GM15510 (cell line): ENCODE results near the gene ERCC6L2.

Experiments used
- POLR2A ChIP-seq: IDR thresholded peaks from 3 replicates; pipeline ENCODE4 v1.6.1; 2011; ENCODE audit warnings: borderline replicate concordance; ENCODE audit not compliant: insufficient read length; ENCODE audit errors: extremely low read depth

ERCC6L2 gene

DNA sequence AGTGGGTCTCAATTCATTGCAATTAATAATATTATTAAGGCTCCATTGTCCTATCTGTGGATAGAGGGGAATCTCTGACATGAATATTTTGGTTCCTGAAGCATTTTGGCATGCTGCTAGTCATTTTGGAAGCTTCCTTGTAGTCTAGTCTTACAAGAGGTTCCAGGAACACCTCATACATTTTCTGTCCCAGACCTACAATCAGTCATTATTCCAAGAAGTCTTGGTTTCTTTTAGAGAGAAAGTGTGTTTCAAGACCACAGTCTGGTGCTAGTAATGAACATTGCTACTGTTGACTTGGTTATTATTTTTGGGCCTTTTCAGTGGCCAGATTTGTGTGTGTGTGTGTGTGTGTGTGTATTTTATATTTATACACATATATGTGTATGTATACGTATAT is 98.9 kb downstream of the ERCC6L2 start:
- no peak for TF ChIP-seq POLR2A

DNA sequence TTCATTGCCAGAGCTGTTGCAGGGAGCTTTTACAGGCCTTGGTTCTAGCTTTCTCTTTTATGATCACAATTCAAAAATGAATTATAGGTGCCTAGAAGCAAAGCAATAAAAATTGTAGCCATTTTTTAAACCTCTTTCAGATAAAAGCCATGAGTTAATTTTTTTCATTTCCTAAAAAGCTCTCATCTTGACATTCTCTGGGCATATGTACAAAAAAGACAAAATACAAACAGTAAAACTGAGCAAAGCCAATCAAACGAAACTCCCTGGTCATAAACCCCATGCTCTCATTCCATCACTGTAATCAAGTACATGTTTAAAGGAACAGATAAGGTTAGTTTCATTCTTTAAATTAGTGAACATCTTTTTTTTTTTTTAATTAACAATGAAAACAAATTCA is 101.9 kb downstream of the ERCC6L2 start:
- TF ChIP-seq POLR2A = no peak

DNA sequence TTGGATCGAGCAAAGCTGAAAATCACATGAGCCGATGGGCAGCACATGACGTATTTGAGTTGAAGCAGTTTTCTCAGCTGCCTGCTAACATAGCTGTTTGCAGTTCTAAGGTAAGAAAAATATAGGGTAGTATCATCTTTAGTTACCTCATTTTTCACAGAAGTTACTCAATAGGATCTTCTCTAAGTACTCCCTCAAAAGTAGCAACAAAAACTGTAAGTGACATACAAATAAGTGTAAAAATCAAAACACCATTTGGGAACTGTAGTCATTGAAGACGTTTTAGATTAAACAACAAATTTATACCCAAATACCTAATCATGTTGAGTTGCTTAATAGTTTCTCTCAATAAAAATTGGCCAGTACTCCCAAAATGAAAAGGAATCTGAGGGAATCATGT is 102.6 kb downstream of the ERCC6L2 start:
- no peak for TF ChIP-seq POLR2A

DNA sequence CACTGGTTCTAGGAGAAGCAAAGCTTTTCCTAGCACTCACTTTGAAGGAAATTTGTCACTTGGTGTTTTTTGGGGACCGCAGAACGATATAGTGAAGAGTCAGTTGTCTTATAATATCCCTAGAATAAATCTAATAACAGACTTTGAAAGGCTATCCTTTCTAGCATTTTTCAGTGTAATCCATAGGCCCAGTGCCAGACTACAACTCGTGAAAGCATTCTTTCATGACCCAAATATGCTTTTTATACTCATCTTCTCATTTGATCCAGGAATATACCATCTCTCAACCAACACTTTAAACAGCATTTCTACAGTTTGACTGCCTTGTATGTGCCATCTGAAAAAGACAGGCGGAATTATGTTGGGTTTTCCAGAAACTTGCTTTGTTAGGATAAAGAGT is 104.0 kb downstream of the ERCC6L2 start:
- TF ChIP-seq POLR2A = no peak

DNA sequence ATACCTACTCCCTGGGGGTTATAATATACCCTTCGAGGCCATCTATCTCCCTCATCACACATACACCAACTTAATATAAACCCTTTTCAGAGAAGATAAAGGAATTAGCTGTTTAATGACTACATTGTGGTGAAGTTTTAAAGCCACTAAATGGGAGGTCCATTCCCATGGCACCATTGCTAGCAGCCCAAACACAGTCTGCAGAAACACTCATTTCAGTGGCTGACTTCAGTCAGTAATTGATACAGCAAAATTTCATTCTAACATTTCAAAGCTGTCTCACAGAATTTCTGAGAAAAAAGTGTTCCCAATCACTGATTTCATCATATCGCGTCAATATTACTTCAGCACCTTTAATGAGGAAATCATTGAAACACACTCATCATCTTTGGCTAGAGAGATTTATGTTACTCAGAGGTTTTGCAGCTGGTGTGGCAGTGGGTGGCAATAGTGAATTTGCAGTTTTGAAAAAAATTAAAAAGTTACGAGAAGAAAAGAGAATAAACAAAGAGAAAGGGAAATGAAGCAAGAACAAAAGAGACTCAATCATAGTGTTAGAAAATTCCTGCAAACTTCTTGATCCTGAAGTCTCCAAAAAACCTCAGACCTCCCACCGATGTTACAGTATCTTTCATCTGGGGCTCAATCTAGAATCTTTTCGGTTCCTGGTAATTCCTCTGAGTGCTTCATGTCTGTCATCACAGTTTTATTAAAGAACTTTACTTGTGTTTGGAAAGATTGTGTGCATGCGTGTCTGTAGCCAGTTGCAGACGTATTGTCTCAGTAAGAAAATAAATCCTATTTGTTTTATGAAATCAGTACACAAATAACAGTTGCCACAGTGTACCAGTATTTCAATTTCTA is 105.0 kb downstream of the ERCC6L2 start:
- no peak for TF ChIP-seq POLR2A

DNA sequence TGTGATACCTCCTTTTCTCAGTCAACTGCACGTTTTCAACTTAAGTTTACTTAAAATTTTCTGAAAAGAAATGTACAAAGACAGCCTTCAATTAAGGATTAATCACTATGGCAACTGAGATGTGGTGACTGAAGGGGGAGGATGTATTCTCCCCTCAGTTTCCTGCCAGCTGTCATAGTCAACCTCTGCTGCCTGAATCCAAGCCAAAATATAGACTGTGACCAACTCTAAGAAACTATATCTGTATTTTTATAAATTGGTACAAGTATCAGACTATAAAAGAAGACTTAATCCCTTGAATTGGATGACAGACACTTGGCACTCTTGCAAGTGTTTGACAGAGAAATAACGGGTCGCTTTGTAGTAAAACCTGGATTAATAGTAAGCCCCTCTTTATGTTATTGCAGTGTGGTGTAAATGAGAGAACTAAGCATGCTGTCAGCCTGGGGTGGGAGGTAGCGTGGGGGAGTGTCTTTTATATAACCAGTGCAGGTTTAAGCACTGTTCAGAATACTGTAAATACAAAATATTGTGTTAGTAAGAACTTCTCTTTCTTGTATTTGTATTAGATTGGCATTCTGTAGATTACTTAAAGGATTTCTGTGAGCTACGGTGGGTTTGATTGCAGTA is 106.4 kb downstream of the ERCC6L2 start:
- no peak for TF ChIP-seq POLR2A

DNA sequence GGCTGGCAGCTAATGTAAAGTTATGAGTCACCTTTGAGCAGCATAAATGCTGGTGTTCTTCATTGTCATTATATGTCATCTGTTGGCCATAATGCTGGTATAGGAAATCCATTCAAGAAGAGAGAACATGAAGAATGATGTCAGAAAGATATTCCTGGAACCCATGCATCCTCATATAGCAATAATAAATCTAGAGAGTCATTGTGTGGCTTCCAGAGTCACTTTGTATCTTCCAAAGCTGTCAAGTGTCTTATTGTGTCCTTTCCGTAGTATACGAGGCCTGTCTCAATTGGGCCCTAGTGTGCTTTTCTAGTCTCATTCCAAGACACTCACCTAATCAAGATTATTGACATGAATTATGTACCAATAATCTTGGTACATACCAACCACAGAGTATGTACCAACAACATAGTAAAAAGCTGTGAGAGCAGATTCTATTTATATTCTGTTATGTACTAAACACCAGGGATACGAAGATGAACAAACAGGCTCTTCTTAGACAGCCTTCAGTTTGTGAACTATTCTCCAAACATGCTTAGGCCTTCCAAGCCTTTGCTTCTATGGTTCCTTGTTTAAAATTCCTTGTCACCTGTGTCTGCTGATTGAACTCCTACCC is 110.1 kb downstream of the ERCC6L2 start:
- no peak for TF ChIP-seq POLR2A

DNA sequence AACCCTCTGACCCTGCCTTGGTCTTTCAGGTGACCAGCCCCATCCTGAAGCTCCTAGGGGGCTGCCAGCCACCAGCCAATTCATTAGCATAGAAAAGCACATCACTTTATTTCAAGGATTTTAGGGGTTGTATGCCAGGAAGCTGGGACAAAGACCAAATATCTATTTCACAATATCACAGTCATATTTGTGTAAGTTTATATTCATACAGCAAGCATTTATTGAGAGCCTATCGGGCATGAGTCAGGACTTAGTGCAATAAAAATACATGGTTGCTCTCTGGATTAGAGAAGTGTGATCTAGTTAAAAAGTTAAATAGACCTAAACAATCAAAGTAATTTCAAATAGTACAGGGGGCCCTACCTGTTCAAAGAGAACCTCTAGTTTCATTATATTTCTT is 113.8 kb downstream of the ERCC6L2 start:
- TF ChIP-seq POLR2A = no peak

DNA sequence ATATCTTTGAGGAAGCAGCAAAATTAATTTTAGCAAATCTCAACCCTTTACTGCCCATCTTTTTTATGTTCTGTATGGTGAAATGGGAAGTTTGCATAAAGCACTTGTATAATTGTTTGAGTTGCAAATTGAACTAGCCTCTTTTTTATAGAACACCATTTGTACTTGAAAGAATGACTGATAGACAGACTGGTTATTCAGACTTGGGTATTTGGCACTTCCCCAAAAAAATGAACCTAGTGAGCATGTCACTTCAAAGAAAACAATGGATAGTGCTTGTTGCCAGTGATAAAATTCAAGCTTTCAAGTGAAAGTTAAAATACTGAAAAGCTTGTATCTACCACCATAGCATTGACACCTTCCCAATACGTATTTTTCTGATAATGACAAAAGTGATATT is 115.8 kb downstream of the ERCC6L2 start:
- TF ChIP-seq POLR2A = no peak

DNA sequence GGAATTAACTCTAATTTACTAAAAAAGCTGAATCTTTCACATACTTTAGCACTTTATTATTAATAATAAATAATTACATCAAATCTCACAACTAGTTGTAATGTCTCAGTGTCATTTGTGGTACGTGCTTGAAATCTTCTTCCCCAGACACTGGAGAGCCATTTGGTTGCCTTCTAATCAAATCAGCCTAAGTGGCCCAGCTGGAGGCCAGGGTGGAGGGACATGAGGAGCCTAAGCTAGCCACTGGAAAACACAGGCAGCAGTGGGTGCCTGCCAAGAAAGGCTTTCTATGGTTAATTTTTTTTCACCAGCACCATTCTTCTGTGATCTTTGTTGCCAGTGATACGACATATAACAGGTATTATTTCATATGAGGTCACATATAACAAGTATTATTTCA is 117.0 kb downstream of the ERCC6L2 start:
- TF ChIP-seq POLR2A = no peak

DNA sequence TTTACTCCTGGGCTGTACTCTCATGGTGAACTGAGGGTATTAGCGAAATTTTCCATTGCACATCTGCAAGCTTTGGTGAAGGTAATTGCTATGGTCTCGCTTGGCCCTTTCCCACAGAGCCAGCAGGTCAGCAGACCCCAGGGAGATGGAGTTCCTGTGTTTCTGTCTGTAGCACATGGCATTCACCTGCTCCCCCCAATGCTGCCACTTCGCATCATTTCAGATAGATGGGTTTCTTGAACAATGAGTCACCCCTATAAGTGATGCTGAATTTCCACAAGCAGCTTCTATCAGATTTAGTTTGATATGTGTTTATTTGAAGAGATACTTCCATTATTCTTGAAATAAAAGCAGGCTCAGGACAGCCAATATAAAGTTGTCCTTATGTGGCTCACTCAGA is 117.8 kb downstream of the ERCC6L2 start:
- no peak for TF ChIP-seq POLR2A

DNA sequence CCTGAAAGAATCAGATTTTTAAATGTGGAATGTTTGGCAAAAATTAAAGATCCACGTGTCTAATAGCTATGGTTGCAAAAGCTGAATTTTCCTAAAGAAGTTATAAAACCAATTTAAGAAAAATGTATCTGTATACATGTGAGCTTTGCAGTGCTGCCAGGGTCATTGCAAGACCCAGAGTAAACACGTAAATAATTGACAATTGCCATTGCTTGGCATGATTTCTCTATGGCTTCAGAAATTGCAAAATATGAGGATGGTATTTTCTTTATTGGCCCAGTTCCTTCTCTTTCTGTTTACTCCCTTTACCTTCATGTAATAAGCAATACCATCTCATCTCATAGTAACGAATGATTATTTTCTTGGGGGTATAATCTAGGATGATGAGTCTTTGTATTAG is 123.9 kb downstream of the ERCC6L2 start:
- TF ChIP-seq POLR2A = no peak

DNA sequence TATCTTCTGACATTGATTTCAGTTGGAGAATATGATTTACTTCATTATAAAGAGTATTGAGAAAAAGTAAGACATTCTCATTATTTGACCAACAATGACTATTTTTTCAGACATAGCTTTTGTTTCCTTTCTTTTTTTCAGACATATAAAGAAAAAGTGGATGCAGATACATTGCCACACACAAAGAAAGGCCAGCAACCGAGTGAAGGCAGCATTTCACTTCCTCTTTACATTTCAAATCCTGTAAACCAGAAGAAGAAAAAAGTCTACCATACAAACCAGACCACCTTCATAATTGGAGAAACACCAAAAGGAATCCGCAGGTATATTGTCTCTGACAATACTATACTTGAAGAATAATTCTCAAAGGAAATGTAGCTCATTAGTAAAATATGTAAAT is 128.9 kb downstream of the ERCC6L2 start:
- no peak for TF ChIP-seq POLR2A

DNA sequence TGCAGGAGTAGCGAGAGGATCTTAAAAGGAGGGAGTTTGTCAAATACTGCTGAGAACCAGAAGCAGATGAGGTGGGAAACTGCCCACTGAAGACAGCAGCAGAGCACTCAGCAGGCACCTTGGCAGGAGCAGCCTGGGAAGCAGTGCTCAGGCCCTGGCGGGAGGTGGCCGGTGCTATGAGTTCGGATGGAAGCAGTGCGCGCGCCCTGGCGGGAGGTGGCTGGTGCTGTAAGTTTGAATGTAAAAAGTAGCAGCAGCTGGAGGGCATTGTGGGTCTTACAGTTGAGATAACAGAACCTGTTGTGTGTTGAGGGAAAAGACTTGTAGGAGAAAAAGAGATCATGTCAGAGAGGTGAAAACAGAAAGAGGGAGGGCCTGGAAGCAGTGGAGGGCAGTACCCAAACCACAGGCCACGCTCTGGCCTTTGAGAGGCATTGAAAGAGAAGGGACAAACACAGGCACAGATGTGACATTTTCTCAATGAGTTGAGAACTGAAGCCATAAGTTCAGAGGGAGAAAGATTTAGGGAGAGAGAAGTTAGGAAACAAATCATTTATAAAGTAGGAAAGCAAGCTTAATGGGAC is 130.9 kb downstream of the ERCC6L2 start:
- TF ChIP-seq POLR2A = no peak

DNA sequence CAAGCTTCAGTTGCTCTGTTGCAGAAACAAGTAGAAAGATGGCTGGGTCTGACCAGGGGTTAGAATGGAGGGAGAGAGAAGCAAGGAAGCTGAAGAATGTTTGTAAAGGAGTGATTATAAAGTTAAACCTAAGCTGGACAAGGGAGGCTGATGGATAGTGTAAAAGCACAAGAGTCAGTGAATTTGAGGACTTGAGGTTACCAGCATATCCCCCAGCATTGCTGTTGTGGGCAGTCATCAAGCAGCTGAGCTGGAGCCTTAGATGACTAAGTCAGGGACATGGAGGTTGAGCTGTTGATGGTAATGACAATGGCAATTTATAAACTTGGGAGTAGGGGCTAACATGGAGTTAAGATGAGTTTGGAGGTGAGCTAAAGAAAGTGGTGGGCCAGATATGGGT is 131.5 kb downstream of the ERCC6L2 start:
- no peak for TF ChIP-seq POLR2A
